ENCODE measurements around the gene ITGAD.

The ITGAD gene

DNA sequence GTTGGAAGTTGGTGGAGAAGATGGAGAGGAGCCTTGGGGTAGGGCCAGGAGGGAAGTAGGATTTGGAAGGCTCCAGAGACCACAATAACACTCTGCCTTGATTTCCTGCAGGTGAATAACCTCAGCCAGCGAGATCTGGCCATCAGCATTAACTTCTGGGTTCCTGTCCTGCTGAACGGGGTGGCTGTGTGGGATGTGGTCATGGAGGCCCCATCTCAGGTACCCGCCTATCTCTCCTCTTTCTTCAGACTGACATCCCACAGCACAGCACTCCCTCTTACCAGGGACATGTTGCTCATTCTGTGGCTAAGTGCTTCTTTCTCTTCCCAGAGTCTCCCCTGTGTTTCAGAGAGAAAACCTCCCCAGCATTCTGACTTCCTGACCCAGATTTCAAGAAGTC is 30.1 kb downstream of the ITGAD start:
- DNase-seq (ENCODE audit: low read depth) = no peak
- TF ChIP-seq, protein P1, sequence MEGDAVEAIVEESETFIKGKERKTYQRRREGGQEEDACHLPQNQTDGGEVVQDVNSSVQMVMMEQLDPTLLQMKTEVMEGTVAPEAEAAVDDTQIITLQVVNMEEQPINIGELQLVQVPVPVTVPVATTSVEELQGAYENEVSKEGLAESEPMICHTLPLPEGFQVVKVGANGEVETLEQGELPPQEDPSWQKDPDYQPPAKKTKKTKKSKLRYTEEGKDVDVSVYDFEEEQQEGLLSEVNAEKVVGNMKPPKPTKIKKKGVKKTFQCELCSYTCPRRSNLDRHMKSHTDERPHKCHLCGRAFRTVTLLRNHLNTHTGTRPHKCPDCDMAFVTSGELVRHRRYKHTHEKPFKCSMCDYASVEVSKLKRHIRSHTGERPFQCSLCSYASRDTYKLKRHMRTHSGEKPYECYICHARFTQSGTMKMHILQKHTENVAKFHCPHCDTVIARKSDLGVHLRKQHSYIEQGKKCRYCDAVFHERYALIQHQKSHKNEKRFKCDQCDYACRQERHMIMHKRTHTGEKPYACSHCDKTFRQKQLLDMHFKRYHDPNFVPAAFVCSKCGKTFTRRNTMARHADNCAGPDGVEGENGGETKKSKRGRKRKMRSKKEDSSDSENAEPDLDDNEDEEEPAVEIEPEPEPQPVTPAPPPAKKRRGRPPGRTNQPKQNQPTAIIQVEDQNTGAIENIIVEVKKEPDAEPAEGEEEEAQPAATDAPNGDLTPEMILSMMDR (conservative IDR thresholded peaks at IDR 0.05; ENCODE audit: low read depth, low read length) = no peak
- H3K4me3 ChIP-seq (ENCODE audit: low read depth, low read length) = no peak overlapping the region

DNA sequence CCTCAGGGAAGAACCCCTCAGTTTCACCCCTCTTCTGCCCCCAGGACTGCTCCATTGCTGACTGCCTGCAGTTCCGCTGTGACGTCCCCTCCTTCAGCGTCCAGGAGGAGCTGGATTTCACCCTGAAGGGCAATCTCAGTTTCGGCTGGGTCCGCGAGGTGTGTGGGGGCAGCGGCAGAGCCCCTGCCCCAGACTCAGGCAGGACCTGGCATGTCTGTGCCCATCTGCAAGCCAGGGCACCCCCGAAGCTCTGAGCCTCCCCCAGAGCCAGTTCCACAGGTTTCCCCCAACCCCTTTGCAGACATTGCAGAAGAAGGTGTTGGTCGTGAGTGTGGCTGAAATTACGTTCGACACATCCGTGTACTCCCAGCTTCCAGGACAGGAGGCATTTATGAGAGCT is 30.7 kb downstream of the ITGAD start:
- H3K4me3 ChIP-seq (ENCODE audit: low read depth, low read length) = no peak overlapping the region
- no peak for DNase-seq (ENCODE audit: low read depth)

DNA sequence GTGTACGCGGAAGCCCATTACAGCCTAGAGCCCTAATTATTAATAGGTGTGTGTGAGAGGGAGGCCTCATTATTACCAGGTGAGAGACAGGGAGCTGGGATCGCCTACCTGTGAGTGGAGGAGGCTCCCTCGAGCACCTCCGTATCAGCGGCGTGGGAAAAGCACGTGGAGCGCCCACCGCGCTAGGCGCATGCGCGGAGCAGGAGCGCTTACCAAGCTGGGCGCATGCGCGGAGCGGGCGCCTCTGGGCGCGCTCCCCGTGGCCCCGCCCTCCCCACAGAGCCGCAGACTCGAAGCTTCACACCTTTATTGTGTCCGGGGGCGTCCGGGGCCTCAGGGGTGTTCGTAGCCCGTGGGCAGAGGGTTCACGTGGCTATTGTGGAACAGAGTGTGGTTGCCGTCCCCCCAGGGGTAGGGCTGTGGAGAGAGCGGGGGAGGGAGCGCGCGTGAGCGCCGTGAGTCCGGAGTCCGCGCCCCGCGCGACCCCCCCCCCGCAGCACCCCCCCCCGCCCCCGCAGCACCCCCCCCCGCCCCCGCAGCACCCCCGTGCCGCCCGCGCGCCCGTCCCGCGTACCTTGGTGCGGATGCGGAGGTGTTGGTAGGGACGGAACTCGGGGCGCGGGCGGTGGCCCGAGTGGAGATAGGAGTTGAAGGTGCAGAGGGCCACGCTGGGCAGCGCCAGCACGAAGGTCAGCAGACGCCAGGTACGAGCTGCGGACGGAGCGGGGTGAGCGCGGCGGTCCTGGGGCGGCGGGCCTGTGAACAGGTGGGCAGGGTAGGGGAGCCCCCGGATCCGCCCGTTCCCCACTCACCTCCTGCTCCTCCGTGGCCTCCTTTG is 34.5 kb downstream of the ITGAD start:
- H3K4me3 ChIP-seq (ENCODE audit: low read depth, low read length) = peak overlapping the region; percentile 29
- peak; percentile 29 for DNase-seq (ENCODE audit: low read depth)
- TF ChIP-seq, protein P1 (conservative IDR thresholded peaks at IDR 0.05; ENCODE audit: low read depth, low read length) = no peak

More for the DNA sequence above, 30.7 kb downstream of the ITGAD start:
- TF ChIP-seq, protein P1 (conservative IDR thresholded peaks at IDR 0.05; ENCODE audit: low read depth, low read length) = no peak

DNA sequence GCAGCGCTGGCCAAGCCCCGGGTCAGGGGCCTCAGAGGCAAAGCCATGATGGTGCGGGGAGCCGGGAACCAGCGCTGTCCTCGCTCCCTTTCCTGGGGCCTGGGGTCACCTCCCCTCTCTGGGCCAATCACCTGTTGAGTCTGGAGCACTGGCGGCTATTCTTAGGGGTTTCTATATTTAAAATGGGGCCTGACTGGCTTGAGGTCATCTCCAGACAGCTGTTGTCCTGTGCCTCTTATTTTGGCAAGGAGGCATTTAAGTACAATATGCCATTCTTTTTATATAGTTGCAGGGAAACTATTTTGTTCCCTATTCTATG is 35.1 kb downstream of the ITGAD start, which contains the start of gene COX6A2:
Gene COX6A2 (minus strand): TSS at position 82 of the 319 bp plus-strand sequence. CDS start 35 bp downstream, at position 47.
- no peak for DNase-seq (ENCODE audit: low read depth)
- H3K4me3 ChIP-seq (ENCODE audit: low read depth, low read length) = peak within 1 kb of the TSS; percentile 29
- TF ChIP-seq, protein P1 (conservative IDR thresholded peaks at IDR 0.05; ENCODE audit: low read depth, low read length) = no peak

DNA sequence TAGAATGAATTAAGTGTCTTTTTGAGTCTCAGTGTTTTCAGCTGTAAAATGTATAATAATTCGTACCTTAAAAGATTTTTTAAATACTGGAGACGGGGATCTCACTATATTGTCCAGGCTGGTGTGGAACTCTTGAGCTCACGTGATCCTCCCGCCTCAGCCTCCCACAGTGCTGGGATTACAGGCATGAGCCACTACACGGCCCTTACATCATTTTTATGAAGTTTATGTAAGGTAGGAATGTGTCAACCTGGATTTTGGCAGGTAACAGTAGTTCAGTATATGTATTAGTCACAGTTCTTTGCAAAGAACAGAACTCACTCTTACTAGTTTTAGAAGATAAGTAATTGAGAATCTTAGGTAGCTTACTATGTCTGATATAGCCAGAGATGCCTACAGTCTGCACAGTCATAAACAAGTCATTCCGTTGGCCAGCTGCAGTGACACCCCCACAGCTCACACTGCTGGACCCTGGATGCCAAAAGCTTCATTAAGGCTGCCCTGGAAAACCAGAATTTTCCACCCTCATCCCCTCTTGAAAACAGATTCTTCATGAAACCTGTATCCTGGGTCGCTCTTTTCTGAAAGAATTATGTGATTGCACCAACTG is 35.6 kb downstream of the ITGAD start:
- H3K4me3 ChIP-seq (ENCODE audit: low read depth, low read length) = no peak overlapping the region
- DNase-seq (ENCODE audit: low read depth) = no peak
- TF ChIP-seq, protein P1 (conservative IDR thresholded peaks at IDR 0.05; ENCODE audit: low read depth, low read length) = no peak

DNA sequence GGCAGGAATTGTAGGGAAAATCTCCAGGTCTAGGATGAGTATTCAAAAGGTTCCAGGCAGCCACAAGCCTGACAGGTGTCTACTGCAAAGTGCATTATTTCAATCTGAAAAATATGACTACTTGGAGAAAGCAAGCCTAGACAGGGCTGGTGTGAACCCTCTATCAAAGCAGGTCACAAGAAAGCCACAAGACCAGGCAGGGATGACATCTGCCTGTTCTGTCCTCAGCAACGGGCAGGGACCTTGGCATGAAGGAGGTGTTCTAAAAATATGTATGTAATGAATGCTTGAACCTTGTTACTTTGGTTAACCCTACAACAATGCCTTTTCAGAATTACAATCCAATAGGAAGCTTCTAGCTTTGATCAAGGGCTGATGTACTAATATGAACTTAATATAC is 36.2 kb downstream of the ITGAD start:
- no peak for DNase-seq (ENCODE audit: low read depth)
- TF ChIP-seq, protein P1 (conservative IDR thresholded peaks at IDR 0.05; ENCODE audit: low read depth, low read length) = no peak
- no peak overlapping the region for H3K4me3 ChIP-seq (ENCODE audit: low read depth, low read length)
